Measurements from ENCODE around the gene C4orf50.

DNA sequence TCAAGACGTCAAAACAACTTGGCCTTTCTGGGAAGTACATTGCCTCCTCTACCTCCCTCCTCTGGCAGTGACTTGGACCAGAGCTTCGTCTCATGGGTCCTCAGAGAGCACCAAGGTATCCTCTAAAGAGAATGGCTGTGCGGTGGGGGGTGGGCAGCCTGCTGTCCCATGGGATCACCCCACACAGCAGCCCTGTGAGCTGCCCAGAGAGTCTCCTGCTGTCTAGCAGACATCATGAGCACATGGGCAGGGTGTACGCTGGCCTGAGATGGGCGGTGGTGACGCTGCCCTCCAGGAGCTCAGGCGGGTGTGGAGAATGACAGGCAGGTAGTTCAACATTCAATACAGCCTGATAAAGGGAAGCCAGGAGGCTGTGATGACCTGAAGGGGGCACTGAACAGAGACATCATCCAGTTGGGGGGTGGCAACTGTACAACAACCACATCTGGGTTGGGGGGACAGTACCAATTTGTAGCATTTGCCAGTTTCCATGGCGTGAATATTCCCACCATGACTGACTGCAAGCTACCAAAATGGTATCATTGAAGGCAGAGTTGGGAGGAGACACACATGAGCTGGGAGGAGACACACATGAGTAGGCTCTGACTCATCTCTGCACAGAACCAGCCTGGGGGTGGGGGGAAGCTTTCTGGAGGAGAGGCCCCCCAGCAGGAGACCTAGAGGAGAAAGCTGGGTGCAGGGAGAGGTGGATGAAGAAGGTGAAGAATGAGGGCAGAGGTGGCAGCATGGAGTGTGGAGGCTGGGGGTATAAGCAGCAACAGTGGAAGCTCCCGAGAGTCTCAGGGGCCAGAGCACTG, 35.9 kb downstream of the C4orf50 start:
- TF ChIP-seq MAX (IDR thresholded peaks at IDR 0.05) (no peak), YY1 (IDR thresholded peaks at IDR 0.05; ENCODE audit: low read depth, low read length) (no peak), TEAD4 (IDR thresholded peaks at IDR 0.05; ENCODE audit: low read depth, low read length) (no peak), SRF (IDR thresholded peaks at IDR 0.05; ENCODE audit: low read depth, low read length) (no peak), POLR2A (IDR thresholded peaks at IDR 0.05; ENCODE audit: control extremely low read depth in 1 of 2, low read depth in 2 of 2, low read length in 2 of 2) (no peak), SIX5 (IDR thresholded peaks at IDR 0.05; ENCODE audit: low read depth, low read length) (no peak), CHD2 (IDR thresholded peaks at IDR 0.05; ENCODE audit: low read length) (no peak)
- TF ChIP-seq, protein P1, sequence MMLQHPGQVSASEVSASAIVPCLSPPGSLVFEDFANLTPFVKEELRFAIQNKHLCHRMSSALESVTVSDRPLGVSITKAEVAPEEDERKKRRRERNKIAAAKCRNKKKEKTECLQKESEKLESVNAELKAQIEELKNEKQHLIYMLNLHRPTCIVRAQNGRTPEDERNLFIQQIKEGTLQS (IDR thresholded peaks at IDR 0.05; ENCODE audit: insufficient read depth, low read depth, low read length) = no peak

Data from H1 (cell line).